Breast epithelium (tissue), 3 donors: Measurements from ENCODE around the gene SLC16A13.
"Not testable (repeated sequence)": the region's sequence is repeated elsewhere in the genome, so short reads cannot be mapped to it uniquely, and the experiment has no call there.

ENCODE experiments used
- POLR2A ChIP-seq: fragments of 450-650 bp; IDR thresholded peaks from one replicate; pipeline ENCODE4 v1.6.1; 2016; ENCODE audit warnings: antibody characterized with exemption, mild to moderate bottlenecking, moderate library complexity
- TF ChIP-seq, protein P1 (sequence below), 3 donors: fragments of 450-650 bp; IDR thresholded peaks; one replicate each; pipeline ENCODE4 v1.5.1; 2016 to 2017; ENCODE audit warnings: antibody characterized with exemption in 3 of 3, mild to moderate bottlenecking in 3 of 3, moderate library complexity in 3 of 3

GRCh38 chr17:6993613-6994056 lies 42.2 kb upstream of the SLC16A13 start:
- TF ChIP-seq, protein P1, sequence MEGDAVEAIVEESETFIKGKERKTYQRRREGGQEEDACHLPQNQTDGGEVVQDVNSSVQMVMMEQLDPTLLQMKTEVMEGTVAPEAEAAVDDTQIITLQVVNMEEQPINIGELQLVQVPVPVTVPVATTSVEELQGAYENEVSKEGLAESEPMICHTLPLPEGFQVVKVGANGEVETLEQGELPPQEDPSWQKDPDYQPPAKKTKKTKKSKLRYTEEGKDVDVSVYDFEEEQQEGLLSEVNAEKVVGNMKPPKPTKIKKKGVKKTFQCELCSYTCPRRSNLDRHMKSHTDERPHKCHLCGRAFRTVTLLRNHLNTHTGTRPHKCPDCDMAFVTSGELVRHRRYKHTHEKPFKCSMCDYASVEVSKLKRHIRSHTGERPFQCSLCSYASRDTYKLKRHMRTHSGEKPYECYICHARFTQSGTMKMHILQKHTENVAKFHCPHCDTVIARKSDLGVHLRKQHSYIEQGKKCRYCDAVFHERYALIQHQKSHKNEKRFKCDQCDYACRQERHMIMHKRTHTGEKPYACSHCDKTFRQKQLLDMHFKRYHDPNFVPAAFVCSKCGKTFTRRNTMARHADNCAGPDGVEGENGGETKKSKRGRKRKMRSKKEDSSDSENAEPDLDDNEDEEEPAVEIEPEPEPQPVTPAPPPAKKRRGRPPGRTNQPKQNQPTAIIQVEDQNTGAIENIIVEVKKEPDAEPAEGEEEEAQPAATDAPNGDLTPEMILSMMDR (IDR thresholded peaks at IDR 0.05) = not testable (repeated sequence)
- not testable (repeated sequence) for TF ChIP-seq POLR2A
